Epithelial cell of proximal tubule (primary cell): Measurements from ENCODE around the gene MRPL32. TPM values are rescaled to one million over a fixed set of nuclear protein-coding genes. Genes with fewer than 3 reads are reported as not detected.

Experiments used
- DNase-seq: peaks from one replicate; pipeline ENCODE4 v3.0.0-alpha.2; 2011; ENCODE audit warnings: low read depth
- H3K4me3 ChIP-seq: 2 replicates; pipeline ENCODE4 v1.5.1; 2011; ENCODE audit warnings: low read depth, mild to moderate bottlenecking, low read length
- CTCF ChIP-seq: conservative IDR thresholded peaks from 2 replicates; pipeline ENCODE4 v1.5.1; 2012; ENCODE audit warnings: low read depth, mild to moderate bottlenecking, low read length
- total RNA-seq: library from RNA; depleted of rRNA; stranded (reverse); fragments of >200 nt; gene quantifications from 2 replicates; pipeline ENCODE4 v1.2.3, GENCODE V29; 2015

MRPL32 gene
- total RNA-seq, 1 donor from 2014 or later = 97.2 TPM

GRCh38 chr7:42950417-42950816, 18.2 kb downstream of the MRPL32 start:
- no peak for TF ChIP-seq CTCF
- DNase-seq = no peak
- no peak overlapping the region for H3K4me3 ChIP-seq

- TF ChIP-seq CTCF = no peak
- DNase-seq = no peak
- H3K4me3 ChIP-seq = no peak overlapping the region
Measured at GRCh38 chr7:42952328-42952727, 20.2 kb downstream of the MRPL32 start.

GRCh38 chr7:42953994-42954393, 21.8 kb downstream of the MRPL32 start:
- DNase-seq = no peak
- H3K4me3 ChIP-seq = no peak overlapping the region
- no peak for TF ChIP-seq CTCF

- no peak overlapping the region for H3K4me3 ChIP-seq
- no peak for TF ChIP-seq CTCF
- no peak for DNase-seq
Measured at GRCh38 chr7:42956062-42956461, 23.9 kb downstream of the MRPL32 start.

GRCh38 chr7:42959549-42959948, 27.4 kb downstream of the MRPL32 start:
- DNase-seq = no peak
- no peak overlapping the region for H3K4me3 ChIP-seq
- TF ChIP-seq CTCF = no peak

- no peak for TF ChIP-seq CTCF
- no peak for DNase-seq
- H3K4me3 ChIP-seq = no peak overlapping the region
Measured at GRCh38 chr7:42960762-42961161, 28.6 kb downstream of the MRPL32 start.

- no peak for TF ChIP-seq CTCF
- no peak for DNase-seq
- no peak overlapping the region for H3K4me3 ChIP-seq
Measured at GRCh38 chr7:42961170-42961569, 29.0 kb downstream of the MRPL32 start.
